T-helper 22 cell (primary cell): ENCODE results near the gene PRKN.

ENCODE experiments used
- DNase-seq: peaks from one replicate; pipeline ENCODE4 v3.0.0-alpha.2; 2020; ENCODE audit warnings: low read depth

Gene PRKN

DNA sequence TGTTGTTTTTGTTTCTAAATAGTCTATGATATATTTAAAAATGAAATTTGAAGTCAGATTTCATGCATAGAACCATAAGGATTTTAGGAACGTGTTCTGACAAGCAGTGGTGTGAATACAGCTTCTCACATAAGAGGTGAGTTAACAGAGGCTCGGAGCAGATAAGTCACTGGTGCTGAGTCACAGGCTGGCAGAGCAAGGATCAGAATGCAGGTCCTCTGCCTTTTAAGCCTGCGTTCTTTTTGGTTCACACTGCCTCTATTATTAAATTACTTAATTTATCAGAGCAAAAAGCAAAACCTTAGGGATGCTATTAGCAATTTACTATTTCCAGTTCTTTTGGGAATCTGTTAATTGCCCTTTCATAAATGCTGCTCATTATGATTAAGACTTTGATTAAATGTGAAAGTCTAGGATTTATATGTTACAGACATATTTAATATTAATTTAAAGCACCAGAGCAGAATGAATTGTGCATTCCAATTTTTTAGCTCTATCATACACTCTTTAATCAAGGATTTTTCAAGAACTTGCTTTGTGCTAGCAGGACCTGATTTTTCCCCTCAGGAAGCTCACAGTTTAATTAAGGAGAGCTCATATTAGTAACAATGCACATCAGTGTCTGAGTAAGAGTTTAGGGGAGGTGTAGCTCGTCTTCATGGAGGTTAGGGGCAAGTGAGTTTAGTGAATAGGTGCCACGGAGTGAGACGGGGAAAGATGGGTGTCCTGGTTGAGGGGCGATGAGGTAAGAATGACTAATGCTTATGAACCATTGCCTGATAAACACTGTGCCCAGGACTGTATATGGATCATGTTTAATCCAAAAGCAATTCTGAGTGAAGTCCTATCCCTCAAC is 1241.0 kb downstream of the PRKN start:
- DNase-seq: no peak

- DNase-seq: no peak
These were observed 1245.1 kb downstream of the PRKN start for GRCh38 chr6:161482517-161482858.

DNA sequence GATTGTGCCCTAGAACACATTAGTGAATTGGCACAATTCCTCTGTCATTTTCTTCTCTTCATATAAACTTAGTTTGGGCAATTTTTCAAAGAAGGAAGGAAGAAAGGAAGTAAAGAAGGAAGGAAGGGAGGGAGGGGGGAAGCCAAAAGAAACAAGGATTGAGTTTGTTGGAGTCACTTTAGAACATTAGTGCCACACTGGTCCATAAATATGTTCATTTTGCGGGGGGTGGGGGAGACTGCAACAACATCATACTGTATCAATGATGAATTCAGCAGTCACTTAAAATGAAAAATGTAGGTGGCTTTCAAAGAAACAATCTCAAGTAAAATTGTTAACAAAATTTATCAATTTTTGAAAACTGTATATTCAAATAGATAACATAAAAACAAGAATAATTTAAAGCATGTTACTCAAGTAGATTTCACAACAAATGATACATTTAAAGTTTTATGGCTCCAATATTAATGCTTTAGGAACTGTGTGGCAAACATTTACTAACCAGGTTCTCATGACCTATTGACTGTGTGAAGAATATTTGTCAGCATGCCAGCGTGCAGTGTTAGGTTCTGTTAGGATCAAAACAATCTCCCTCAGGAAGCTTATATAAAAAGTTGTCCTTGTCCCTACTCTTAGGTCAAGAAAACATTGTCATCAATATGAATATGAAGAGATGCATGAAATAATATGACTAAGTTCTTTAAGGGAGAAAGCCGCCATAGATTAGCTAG is 1245.6 kb downstream of the PRKN start:
- no peak for DNase-seq

GRCh38 chr6:161480421-161481155 is 1247.0 kb downstream of the PRKN start:
- DNase-seq: no peak

DNA sequence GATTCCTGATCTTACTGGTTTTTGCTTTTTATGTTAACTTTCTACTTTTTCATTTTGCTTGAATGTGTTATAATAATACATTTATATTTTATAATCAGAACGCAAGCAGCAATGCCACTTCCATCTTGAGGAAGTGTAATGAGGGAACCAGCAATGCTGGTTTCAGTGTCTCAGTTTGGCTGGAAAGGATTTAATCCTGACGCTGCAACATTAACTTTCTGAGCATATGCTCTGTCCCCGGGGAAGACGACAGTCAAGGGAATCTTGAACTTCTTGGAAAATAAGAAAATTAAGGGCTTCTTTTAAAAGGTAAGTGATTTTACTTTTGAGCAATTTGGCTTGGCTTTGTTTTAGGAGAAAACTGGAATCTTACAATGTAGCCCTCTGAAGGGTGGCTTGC is 1248.2 kb downstream of the PRKN start:
- DNase-seq: no peak

DNA sequence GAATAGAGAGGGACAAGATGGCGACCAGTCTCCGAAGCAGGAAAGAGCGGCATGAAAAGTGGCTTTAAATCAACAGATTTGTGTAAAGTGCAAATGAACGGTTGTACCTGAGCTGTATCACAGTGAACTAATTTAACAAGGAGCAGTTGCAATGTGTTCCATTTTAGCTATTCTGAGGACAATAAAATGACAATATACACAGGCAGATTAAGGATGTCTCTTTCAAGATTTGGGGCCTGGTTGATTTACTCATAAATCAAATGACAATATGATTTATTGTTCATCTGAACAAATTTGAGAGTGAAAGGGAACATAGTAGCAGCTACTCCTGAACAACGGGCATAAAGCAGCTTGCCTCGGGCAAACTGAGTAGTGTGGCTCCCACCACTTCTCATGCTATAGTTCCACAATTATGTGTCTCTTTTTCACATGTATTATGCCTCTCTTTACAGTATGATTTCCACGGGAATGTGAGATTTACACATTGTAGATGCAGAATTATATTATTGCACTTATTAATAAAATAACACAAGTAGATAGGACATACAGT is 1249.6 kb downstream of the PRKN start:
- no peak for DNase-seq

DNA sequence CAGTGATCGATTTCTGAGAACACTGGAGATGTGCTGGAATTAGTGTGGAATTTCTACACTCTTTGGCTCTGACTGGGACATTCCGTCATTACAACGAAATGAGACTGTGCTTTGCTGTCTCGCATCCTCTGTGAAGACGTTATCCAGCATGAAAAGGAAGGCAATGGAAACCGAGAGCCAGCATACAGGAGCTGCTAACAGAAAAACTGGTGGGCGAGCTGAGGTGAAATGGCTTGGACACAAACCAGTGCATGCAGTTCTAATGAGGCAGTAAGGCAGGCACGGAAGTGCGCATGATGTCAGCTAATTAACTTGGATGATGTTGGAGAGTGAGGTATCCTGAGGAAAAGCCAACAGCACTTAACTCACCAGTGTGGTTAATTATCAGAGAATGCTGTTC is 1250.9 kb downstream of the PRKN start:
- no peak for DNase-seq

- DNase-seq: no peak
These were observed 1262.2 kb downstream of the PRKN start for GRCh38 chr6:161465403-161465802.

DNA sequence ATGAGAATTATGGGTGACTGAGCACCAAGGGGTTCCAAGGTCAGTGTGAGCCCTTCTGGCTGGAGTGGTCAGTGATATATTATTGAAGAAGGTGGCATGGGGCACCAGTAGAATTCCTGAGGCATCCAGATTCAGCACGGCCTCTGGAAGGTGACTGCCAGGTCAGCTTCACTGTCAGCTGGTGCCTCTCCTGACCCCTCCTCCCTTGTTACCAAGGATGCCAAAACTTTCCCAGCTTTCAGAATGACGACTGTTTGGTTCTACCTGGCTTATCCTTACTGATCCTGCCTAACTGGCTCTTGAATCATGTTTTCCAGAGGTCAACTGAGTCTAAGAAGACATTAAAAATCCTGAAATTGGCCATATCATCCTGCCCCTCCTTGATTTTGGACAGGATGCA is 1264.5 kb downstream of the PRKN start:
- no peak for DNase-seq

- no peak for DNase-seq
These were observed 1265.4 kb downstream of the PRKN start for GRCh38 chr6:161462148-161462547.

GRCh38 chr6:161459008-161459615 is 1268.5 kb downstream of the PRKN start:
- no peak for DNase-seq

GRCh38 chr6:161458201-161458951 is 1269.2 kb downstream of the PRKN start:
- DNase-seq: no peak

GRCh38 chr6:161455848-161456247 is 1271.7 kb downstream of the PRKN start:
- DNase-seq: no peak

GRCh38 chr6:161453558-161453957 is 1274.0 kb downstream of the PRKN start:
- DNase-seq: no peak

GRCh38 chr6:161452241-161452640 is 1275.3 kb downstream of the PRKN start:
- DNase-seq: no peak

GRCh38 chr6:161449521-161449920 is 1278.0 kb downstream of the PRKN start:
- no peak for DNase-seq

DNA sequence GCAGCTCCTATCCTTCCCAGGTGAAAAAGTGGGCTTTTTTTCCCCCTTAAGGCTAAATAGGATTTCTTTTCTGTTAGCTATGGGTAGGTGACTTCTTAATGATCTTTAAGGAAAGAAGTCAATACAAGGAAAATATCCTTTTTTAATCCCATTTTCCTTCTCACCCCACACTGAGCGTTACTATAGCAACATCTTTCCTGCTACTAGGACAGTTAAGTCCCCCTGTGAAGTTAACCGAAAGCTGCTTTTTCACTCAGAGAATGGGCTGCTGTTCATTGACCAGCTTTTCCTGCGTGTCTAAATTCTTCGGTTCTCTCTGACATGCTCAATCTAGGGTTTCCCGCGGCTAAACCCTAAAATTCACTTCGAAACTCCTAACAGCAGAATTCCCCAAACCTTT is 1280.6 kb downstream of the PRKN start:
- DNase-seq: no peak

DNA sequence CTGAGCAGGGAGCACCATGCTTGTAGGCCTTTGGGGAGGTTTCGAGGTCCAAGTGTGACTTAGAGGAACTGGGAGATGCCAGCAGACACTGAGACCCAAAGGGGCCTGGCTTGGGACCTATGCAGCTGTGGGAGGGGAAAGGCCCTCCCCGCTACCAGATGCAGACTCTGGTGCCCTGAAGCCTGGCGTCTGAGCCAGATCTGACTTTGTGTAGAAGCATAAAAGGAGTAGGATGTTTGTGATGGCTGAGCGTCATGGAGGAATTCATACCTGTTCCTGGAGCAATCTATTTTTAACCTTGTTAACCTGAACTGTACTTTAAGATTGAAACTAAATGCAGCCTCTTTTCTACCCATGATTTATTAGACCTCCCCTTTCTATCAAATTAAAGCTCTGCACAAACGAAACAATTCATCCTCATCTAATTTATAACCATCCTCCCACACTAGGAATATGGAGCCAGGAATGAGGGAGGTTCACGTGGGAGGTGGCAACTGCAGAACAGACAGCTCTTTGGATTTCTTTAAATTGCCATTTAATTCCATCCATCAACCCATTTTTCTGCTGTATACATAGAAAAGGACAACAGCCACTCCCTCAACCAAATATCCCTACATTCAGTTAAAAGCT is 1281.2 kb downstream of the PRKN start:
- DNase-seq: no peak

- no peak for DNase-seq
These were observed 1282.4 kb downstream of the PRKN start for GRCh38 chr6:161445021-161445799.

GRCh38 chr6:161444464-161444863 is 1283.1 kb downstream of the PRKN start:
- DNase-seq: no peak
